Esophagus muscularis mucosa (tissue), 4 donors: Measurements from ENCODE around the gene VPS35L. TPM values are rescaled to one million over a fixed set of nuclear protein-coding genes. Genes with fewer than 3 reads are reported as not detected.
A peak's percentile ranks its signal among the peaks of the same experiment; 100 is the strongest.

ENCODE experiments used
- DNase-seq: peaks from one replicate; pipeline ENCODE4 v3.0.0-alpha.2; 2017; ENCODE audit errors: extremely low spot score
- H3K27ac ChIP-seq, 4 donors: fragments of 200-600 bp; sonication (generic); replicated peaks in 1 of 4; 1 replicate in 3 of 4; 2 replicates in 1 of 4; pipeline ENCODE4 v1.5.1; 2016 to 2019; ENCODE audit warnings: mild to moderate bottlenecking in 1 of 4
- H3K27me3 ChIP-seq, 4 donors: fragments of 200-600 bp; sonication (generic); one replicate each; pipeline versions ENCODE4 v1.5.1 to v1.6.0; 2016 to 2019
- H3K36me3 ChIP-seq, 4 donors: fragments of 200-600 bp; sonication (generic); one replicate each; pipeline ENCODE4 v1.5.1; 2016 to 2019
- H3K4me1 ChIP-seq, 4 donors: fragments of 200-600 bp; sonication (generic); one replicate each; pipeline ENCODE4 v1.5.1; 2016 to 2019
- H3K4me3 ChIP-seq, 4 donors: fragments of 200-600 bp; sonication (generic); 1 replicate in 2 of 4; 2 replicates in 2 of 4; pipeline ENCODE4 v1.5.1; 2016 to 2019; ENCODE audit warnings: mild to moderate bottlenecking in 4 of 4, moderate library complexity in 1 of 4
- H3K9me3 ChIP-seq, 4 donors: fragments of 200-600 bp; sonication (generic); 1 replicate in 3 of 4; 2 replicates in 1 of 4; pipeline ENCODE4 v1.5.1; 2016 to 2019
- CTCF ChIP-seq, 3 experiments: fragments of 200-600 bp in 2 of 3; fragments of 450-650 bp in 1 of 3; sonication (generic) in 2 of 3; IDR thresholded peaks; one replicate each; pipeline ENCODE4 v1.5.1; 2017 to 2019; ENCODE audit warnings: antibody characterized with exemption in 3 of 3, mild to moderate bottlenecking in 2 of 3, moderate library complexity in 1 of 3
- EP300 ChIP-seq: sonication (generic); formaldehyde crosslinking; IDR thresholded peaks from one replicate; pipeline ENCODE4 v1.6.1; 2017; ENCODE audit warnings: antibody characterized with exemption
- POLR2A ChIP-seq: fragments of 450-650 bp; IDR thresholded peaks from one replicate; pipeline ENCODE4 v1.6.1; 2017; ENCODE audit warnings: antibody characterized with exemption, moderate library complexity, mild to moderate bottlenecking, low read depth
- POLR2AphosphoS5 ChIP-seq, 2 donors: sonication (generic); formaldehyde crosslinking; IDR thresholded peaks; one replicate each; pipeline ENCODE4 v1.6.1; 2017; ENCODE audit warnings: antibody characterized with exemption in 2 of 2
- WGBS: methylation state at CpG from one replicate; pipeline ENCODE4 v1.1.5; 2018; 5-methylcytosine and 5-hydroxymethylcytosine counted together
- intact Hi-C: fragments of 100-400 bp; cut with DNase I; formaldehyde crosslinking; loops from one replicate; pipeline ENCODE4 v1.15.1; 2023
- total RNA-seq, 4 donors: library from RNA; depleted of rRNA; stranded (reverse); fragments of >200 nt; gene quantifications; one replicate each; pipeline versions ENCODE4 v1.1.0 to v1.2.1, GENCODE V29; 2016

Gene VPS35L
- total RNA-seq, 4 donors from 2014 or later: 35.5 to 47.0 (median 38.1) TPM

- WGBS: 19% methylated on average over 4 of the region's 4 CpGs
- peak overlapping the region; percentile 73 to 78 (median 74) for H3K27ac ChIP-seq
- TF ChIP-seq CTCF (IDR thresholded peaks at IDR 0.05) (no peak), POLR2AphosphoS5 (IDR thresholded peaks at IDR 0.05) (peak in 1 of 2 donors; percentile 31)
- intact Hi-C loops: loop anchor here (5.0 kb wide), 1 partner anchor 52 kb away; no protein-coding TSS in a partner anchor
- DNase-seq: no peak
- H3K27me3 ChIP-seq: no peaks in the 10 kb centered on the region
- H3K4me1 ChIP-seq: peaks cover 12 to 39% (median 30%) of the 10 kb centered on the region in 4 donors
- H3K36me3 ChIP-seq: peaks cover 0 to 43% (median 21%) of the 10 kb centered on the region in 4 donors
- peak overlapping the region; percentile 6 to 25 (median 23) for H3K4me3 ChIP-seq
- H3K9me3 ChIP-seq: no peaks in the 10 kb centered on the region
Measured at GRCh38 chr16:19644877-19645276, 89.4 kb downstream of the VPS35L start.

- DNase-seq: peak; percentile 93
- Histone ChIP-seq H3K9me3 (no peaks in the 10 kb centered on the region), H3K27ac (peak overlapping the region; percentile 73 to 78 (median 74)), H3K27me3 (no peaks in the 10 kb centered on the region), H3K4me3 (peak overlapping the region; percentile 22 to 36 (median 25)), H3K4me1 (peaks cover 12 to 38% (median 26%) of the 10 kb centered on the region in 4 donors), H3K36me3 (peaks cover 0 to 46% (median 23%) of the 10 kb centered on the region in 4 donors)
- TF ChIP-seq POLR2AphosphoS5 (IDR thresholded peaks at IDR 0.05) (peak; percentile 39 to 70), POLR2A (no peak)
- intact Hi-C loops: loop anchor here (5.0 kb wide), 1 partner anchor 52 kb away; no protein-coding TSS in a partner anchor
- 78% methylated on average over 7 of the region's 7 CpGs for WGBS
Measured at GRCh38 chr16:19645557-19645981, 90.1 kb downstream of the VPS35L start.

DNA sequence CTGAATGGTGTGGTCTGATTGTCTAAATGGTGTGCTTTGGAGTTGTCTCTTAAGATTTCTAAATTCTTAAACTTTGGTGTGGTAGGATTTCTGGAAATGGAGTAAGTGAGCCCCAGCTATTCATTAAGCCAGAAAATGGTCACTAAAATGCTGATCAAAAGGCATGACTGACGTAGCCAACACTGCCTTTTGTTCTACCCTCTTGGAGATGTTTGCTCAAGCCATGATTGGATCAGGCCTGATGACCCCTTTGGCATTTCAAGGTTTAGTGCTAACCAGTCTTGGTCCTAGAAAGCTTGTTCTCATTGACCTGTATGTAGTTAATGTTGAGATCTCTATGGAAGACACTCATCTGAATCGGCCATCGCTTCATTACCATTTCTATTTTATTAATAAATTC lies 94.5 kb downstream of the VPS35L start:
- H3K4me1 ChIP-seq: peaks cover 6 to 18% (median 15%) of the 10 kb centered on the region in 4 donors
- WGBS: 98% methylated on average over 3 of the region's 3 CpGs
- intact Hi-C loops: loop anchor here (5.0 kb wide), 1 partner anchor 47 kb away; no protein-coding TSS in a partner anchor
- no peaks in the 10 kb centered on the region for H3K9me3 ChIP-seq
- H3K27me3 ChIP-seq: no peaks in the 10 kb centered on the region
- TF ChIP-seq POLR2A: no peak
- no peak for TF ChIP-seq POLR2AphosphoS5 (IDR thresholded peaks at IDR 0.05)
- no peak for TF ChIP-seq CTCF (IDR thresholded peaks at IDR 0.05)
- no peak overlapping the region for H3K4me3 ChIP-seq
- no peak for DNase-seq
- no peak overlapping the region for H3K27ac ChIP-seq
- H3K36me3 ChIP-seq: peaks cover 30 to 77% (median 51%) of the 10 kb centered on the region in 4 donors

DNA sequence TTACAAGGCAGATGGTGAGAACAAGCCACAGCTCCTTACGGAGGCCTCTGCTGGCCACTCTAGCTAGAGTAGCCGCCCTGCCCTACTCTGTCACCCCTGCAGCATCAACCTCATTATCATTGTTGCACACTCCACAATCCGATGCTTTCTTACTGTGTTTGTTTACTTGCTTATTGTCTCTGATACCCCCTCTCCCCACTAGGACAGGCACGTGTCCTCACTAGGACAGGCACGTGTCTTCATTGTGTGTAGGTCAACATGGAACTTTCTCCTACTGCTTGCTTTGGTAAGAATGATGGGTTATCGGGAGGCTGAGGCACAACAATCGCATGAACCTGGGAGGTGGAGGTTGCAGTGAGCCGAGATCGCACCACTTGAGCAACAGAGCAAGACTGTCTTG lies 98.6 kb downstream of the VPS35L start:
- H3K27ac ChIP-seq: no peak overlapping the region
- no peak for DNase-seq
- no peaks in the 10 kb centered on the region for H3K4me1 ChIP-seq
- H3K4me3 ChIP-seq: no peak overlapping the region
- intact Hi-C loops: no loop called here
- 94% methylated on average over 9 of the region's 9 CpGs for WGBS
- no peaks in the 10 kb centered on the region for H3K27me3 ChIP-seq
- H3K9me3 ChIP-seq: no peaks in the 10 kb centered on the region
- peaks cover 51 to 95% (median 68%) of the 10 kb centered on the region in 4 donors for H3K36me3 ChIP-seq
- TF ChIP-seq EP300: no peak
- TF ChIP-seq POLR2AphosphoS5 (IDR thresholded peaks at IDR 0.05): no peak
- TF ChIP-seq POLR2A: no peak
- no peak for TF ChIP-seq CTCF (IDR thresholded peaks at IDR 0.05)

- peaks cover 54 to 91% (median 62%) of the 10 kb centered on the region in 4 donors for H3K36me3 ChIP-seq
- 91% methylated on average over 9 of the region's 9 CpGs for WGBS
- H3K27ac ChIP-seq: no peak overlapping the region
Measured at GRCh38 chr16:19655242-19655777, 99.8 kb downstream of the VPS35L start.

More at GRCh38 chr16:19655242-19655777, 99.8 kb downstream of the VPS35L start:
- no peaks in the 10 kb centered on the region for H3K9me3 ChIP-seq
- no peak for DNase-seq
- intact Hi-C loops: no loop called here
- no peak for TF ChIP-seq EP300
- no peak for TF ChIP-seq POLR2AphosphoS5 (IDR thresholded peaks at IDR 0.05)
- no peak for TF ChIP-seq CTCF (IDR thresholded peaks at IDR 0.05)
- no peak for TF ChIP-seq POLR2A
- no peaks in the 10 kb centered on the region for H3K27me3 ChIP-seq
- no peak overlapping the region for H3K4me3 ChIP-seq
- no peaks in the 10 kb centered on the region for H3K4me1 ChIP-seq
